HFFc6 (cell line): ENCODE data around the gene MRAP. TPM values are rescaled to one million over a fixed set of nuclear protein-coding genes. Genes with fewer than 3 reads are reported as not detected.
A peak's percentile ranks its signal among the peaks of the same experiment; 100 is the strongest.
"Not testable (repeated sequence)": the region's sequence is repeated elsewhere in the genome, so short reads cannot be mapped to it uniquely, and the experiment has no call there.

ENCODE experiments used
- DNase-seq: peaks from one replicate; pipeline ENCODE4 v3.0.0-alpha.2; 2018
- H3K27ac Mint-ChIP-seq: 2 replicates; pipeline ENCODE4 v1.8.0; 2020; ENCODE audit warnings: mild to moderate bottlenecking, mixed read lengths
- H3K27me3 Mint-ChIP-seq: 2 replicates; pipeline ENCODE4 v1.8.0; 2021; ENCODE audit warnings: mild to moderate bottlenecking, moderate library complexity, mixed read lengths; ENCODE audit not compliant: insufficient read depth
- H3K36me3 Mint-ChIP-seq: 2 replicates; pipeline ENCODE4 v1.8.0; 2021; ENCODE audit warnings: low read depth, mixed read lengths
- H3K4me1 Mint-ChIP-seq: 2 replicates; pipeline ENCODE4 v1.8.0; 2020; ENCODE audit warnings: low read depth, mixed read lengths
- H3K4me3 Mint-ChIP-seq: 2 replicates; pipeline ENCODE4 v1.8.0; 2020; ENCODE audit warnings: mild to moderate bottlenecking, moderate library complexity, mixed read lengths
- H3K9me3 Mint-ChIP-seq: 2 replicates; pipeline ENCODE4 v1.8.0; 2020; ENCODE audit warnings: mild to moderate bottlenecking, mixed read lengths
- total RNA-seq, 6 experiments: library from RNA; stranded (reverse); fragmentation: NEBNext Ultra II Directional; extraction: Animal tissue kit (Norgen Biotek cat#: 25700); gene quantifications; 2 replicates in 1 of 6; 3 replicates in 5 of 6; pipeline ENCODE4 v1.2.3, GENCODE V29; 2021
- TF ChIP-seq, protein P1 (sequence below): fragments of 200-600 bp; sonication (generic); IDR thresholded peaks from 2 replicates; pipeline ENCODE4 v1.5.0; 2021; ENCODE audit warnings: antibody characterized with exemption, mild to moderate bottlenecking

Gene MRAP
- total RNA-seq, 6 experiments from 2014 or later, result not detected

GRCh38 chr21:32256873-32257620 lies 41.6 kb upstream of the MRAP start:
- Mint-ChIP-seq H3K4me1 (peaks cover 36% of the 10 kb centered on the region), H3K27ac (peak overlapping the region; percentile 81), H3K9me3 (no peaks in the 10 kb centered on the region), H3K36me3 (no peaks in the 10 kb centered on the region), H3K4me3 (peak overlapping the region; percentile 44), H3K27me3 (peaks cover 2% of the 10 kb centered on the region)
- peak; percentile 91 for DNase-seq
- TF ChIP-seq, protein P1, sequence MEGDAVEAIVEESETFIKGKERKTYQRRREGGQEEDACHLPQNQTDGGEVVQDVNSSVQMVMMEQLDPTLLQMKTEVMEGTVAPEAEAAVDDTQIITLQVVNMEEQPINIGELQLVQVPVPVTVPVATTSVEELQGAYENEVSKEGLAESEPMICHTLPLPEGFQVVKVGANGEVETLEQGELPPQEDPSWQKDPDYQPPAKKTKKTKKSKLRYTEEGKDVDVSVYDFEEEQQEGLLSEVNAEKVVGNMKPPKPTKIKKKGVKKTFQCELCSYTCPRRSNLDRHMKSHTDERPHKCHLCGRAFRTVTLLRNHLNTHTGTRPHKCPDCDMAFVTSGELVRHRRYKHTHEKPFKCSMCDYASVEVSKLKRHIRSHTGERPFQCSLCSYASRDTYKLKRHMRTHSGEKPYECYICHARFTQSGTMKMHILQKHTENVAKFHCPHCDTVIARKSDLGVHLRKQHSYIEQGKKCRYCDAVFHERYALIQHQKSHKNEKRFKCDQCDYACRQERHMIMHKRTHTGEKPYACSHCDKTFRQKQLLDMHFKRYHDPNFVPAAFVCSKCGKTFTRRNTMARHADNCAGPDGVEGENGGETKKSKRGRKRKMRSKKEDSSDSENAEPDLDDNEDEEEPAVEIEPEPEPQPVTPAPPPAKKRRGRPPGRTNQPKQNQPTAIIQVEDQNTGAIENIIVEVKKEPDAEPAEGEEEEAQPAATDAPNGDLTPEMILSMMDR, result no peak

DNA sequence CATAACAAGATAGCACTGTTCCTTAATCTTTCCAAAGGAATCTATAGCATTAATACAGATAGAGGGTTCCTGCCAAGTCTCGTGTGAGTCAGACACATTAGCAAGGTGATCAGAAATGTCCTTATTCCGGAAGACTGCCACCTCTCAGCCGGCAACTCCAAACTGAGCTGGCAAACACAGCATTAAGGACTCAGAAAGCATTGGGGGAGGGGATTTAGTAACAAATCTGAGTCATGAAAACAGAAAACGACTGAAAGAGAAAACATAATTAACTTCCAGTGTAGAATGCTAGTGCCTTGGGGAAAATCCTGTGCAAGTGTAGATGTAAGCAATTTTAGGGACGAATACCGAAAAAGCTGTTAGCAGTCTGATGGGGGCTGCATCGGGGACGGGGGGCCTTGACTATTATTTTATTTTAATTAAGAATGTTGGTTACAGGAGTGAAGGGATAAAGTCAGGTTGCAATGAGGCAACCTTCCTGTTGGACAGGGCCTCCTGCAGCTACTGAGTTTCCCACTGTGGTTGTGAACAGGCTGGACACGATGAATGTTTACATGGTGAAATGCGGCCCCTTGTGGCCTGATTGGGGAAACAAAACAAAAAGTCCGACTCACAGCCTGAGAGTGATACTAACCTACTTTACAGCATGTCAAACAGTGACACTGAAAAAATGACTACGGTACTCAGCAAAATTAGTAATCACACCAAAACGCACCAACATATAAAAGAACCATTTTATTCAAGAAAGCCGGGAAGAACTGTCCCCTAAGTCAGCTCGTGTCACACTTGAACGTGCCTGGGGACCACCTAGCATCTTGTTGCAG lies 40.5 kb upstream of the MRAP start:
- Mint-ChIP-seq H3K9me3 (no peaks in the 10 kb centered on the region), H3K4me1 (peaks cover 32% of the 10 kb centered on the region), H3K27me3 (peaks cover 2% of the 10 kb centered on the region), H3K27ac (peak overlapping the region; percentile 39; the same call in 1 of the 2 replicates), H3K36me3 (no peaks in the 10 kb centered on the region), H3K4me3 (peak overlapping the region; percentile 45)
- TF ChIP-seq, protein P1, result peak; percentile 88
- peak; percentile 80 for DNase-seq

DNA sequence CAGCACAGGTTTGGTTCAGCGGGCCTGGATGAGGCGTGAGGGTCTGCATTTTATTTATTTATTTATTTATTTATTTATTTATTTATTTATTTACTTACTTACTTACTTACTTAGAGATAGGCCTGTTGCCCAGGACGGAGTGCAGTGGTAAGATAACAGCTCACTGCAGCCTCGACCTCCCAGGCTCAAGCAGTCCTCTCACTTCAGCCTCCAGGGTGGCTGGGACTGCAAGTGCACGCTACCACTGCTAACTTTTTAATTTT lies 39.9 kb upstream of the MRAP start:
- DNase-seq, H3K4me3 Mint-ChIP-seq, H3K9me3 Mint-ChIP-seq, H3K36me3 Mint-ChIP-seq, H3K27ac Mint-ChIP-seq, H3K27me3 Mint-ChIP-seq: not testable (repeated sequence)
- H3K4me1 Mint-ChIP-seq, result peaks cover 27% of the 10 kb centered on the region

GRCh38 chr21:32260130-32260529 lies 38.5 kb upstream of the MRAP start:
- DNase-seq, result no peak
- no peaks in the 10 kb centered on the region for H3K9me3 Mint-ChIP-seq
- H3K27me3 Mint-ChIP-seq, result peaks cover 2% of the 10 kb centered on the region

GRCh38 chr21:32261929-32262328 lies 36.7 kb upstream of the MRAP start:
- peaks cover 8% of the 10 kb centered on the region for H3K36me3 Mint-ChIP-seq
- TF ChIP-seq, protein P1, result no peak
- H3K9me3 Mint-ChIP-seq, result no peaks in the 10 kb centered on the region
- no peak overlapping the region for H3K4me3 Mint-ChIP-seq
- H3K27me3 Mint-ChIP-seq, result no peaks in the 10 kb centered on the region; the same call in 1 of the 2 replicates
- peaks cover 16% of the 10 kb centered on the region for H3K4me1 Mint-ChIP-seq
- DNase-seq, result no peak
- no peak overlapping the region for H3K27ac Mint-ChIP-seq

More at GRCh38 chr21:32260130-32260529, 38.5 kb upstream of the MRAP start:
- Mint-ChIP-seq H3K4me1 (peaks cover 27% of the 10 kb centered on the region), H3K4me3 (no peak overlapping the region), H3K36me3 (no peaks in the 10 kb centered on the region), H3K27ac (no peak overlapping the region)
- TF ChIP-seq, protein P1, result no peak

GRCh38 chr21:32265321-32265720 lies 33.3 kb upstream of the MRAP start:
- not testable (repeated sequence) for H3K9me3 Mint-ChIP-seq, DNase-seq, H3K27me3 Mint-ChIP-seq, H3K4me1 Mint-ChIP-seq, H3K27ac Mint-ChIP-seq, H3K4me3 Mint-ChIP-seq
- H3K36me3 Mint-ChIP-seq, result peaks cover 12% of the 10 kb centered on the region
